IPS-NIHi7 (cell line): Measurements from ENCODE around the gene M1AP.
A peak's percentile ranks its signal among the peaks of the same experiment; 100 is the strongest.

Source experiments
- DNase-seq: peaks from one replicate; pipeline ENCODE4 v3.0.0; 2012; ENCODE audit warnings: mixed read lengths; ENCODE audit errors: extremely low spot score

M1AP gene, protein sequence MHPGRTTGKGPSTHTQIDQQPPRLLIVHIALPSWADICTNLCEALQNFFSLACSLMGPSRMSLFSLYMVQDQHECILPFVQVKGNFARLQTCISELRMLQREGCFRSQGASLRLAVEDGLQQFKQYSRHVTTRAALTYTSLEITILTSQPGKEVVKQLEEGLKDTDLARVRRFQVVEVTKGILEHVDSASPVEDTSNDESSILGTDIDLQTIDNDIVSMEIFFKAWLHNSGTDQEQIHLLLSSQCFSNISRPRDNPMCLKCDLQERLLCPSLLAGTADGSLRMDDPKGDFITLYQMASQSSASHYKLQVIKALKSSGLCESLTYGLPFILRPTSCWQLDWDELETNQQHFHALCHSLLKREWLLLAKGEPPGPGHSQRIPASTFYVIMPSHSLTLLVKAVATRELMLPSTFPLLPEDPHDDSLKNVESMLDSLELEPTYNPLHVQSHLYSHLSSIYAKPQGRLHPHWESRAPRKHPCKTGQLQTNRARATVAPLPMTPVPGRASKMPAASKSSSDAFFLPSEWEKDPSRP

DNA sequence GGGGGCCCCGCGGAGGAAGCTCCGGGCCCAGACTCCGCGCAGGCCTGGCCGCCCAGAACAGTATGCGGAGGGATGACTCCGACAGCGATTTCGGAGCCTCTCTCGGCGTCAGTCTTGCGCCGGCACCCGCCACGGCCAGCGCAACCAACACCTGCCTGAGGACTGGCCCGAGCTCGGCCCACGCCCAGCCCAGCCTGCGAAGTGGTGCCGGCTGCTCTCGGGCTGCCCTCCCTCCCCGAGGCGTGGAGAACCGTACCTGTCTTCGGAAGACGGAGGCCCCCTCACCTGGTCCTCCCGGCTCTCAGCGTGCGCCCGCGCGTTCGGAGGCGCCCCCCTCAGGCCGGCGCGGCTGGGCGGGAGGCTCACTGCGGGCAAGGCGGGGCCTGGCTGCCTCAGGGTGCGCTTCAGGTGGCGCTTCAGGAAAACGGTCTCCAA, at the start of gene M1AP:
M1AP (minus strand) TSS at position 322 of the 435 bp plus-strand sequence. CDS start 8,055 bp downstream, outside the sequence.
- peak; percentile 77 for DNase-seq

- no peak for DNase-seq
Observed at GRCh38 chr2:74696829-74697228, 48.7 kb upstream of the M1AP start.

GRCh38 chr2:74695663-74696062, 47.5 kb upstream of the M1AP start:
- DNase-seq: no peak

GRCh38 chr2:74694281-74694680, 46.2 kb upstream of the M1AP start:
- no peak for DNase-seq

GRCh38 chr2:74693668-74694067, 45.5 kb upstream of the M1AP start:
- no peak for DNase-seq

- DNase-seq: no peak
Observed at GRCh38 chr2:74693213-74693612, 45.1 kb upstream of the M1AP start.

DNA sequence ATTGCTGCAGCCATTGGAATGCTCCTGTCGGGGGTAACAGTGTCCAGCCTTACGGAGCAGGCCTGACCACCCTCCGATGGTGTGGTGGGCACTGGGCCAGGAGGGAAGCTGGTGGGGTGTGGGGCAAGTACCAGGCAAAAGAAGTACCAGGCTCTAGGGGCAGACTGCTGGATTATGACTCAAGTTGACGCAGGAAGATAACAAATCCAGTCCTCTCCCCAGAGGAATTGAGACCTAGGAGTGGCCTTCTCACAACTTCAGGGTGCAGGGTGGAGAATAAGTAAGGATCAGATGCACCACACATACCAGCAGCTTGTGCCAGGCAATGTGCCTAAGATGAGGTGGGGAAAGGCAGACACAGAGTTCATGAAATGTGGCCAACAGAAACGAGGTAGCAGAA, 43.8 kb upstream of the M1AP start:
- DNase-seq: no peak

DNA sequence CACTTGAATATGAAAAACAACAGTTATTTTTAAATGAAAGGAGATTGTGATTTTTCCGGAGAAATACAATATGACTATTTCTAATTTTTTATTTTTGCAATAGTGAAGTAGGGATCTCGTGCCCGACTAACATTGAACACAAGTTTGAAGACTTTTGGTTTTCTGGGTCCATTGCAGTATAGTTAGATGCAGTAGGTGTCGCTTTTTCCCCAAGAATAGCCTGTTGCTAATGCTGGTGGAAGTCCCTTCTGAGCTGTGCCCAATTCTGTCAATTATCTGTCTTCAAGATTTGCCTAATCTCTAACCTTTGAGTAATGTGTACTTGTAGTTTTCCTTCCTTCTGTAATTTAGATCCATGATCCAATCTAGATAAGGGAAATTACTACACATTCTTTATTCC, 42.4 kb upstream of the M1AP start:
- peak; percentile 76 for DNase-seq

DNA sequence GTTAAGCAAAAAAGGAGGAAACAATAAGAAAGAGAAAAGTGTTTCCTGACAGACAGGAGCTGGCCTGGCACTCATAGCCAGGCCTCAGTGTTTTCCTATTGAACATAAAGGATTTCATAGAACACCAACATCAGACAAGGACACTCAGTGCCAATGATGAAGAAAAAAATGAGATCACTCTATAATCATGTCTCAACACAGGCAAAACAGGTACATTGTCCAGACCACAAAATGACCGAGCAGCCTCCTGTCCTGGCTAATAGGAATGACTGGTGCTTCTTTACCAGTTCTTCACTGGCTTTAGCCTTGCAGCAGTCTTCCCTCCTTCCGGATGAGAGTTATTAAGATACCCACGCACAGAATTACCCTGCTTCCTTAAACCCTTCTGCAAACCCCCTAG, 41.5 kb upstream of the M1AP start:
- DNase-seq: no peak

GRCh38 chr2:74688881-74689280, 40.8 kb upstream of the M1AP start:
- DNase-seq: no peak

- DNase-seq: no peak
Observed at GRCh38 chr2:74685408-74685807, 37.3 kb upstream of the M1AP start.

DNA sequence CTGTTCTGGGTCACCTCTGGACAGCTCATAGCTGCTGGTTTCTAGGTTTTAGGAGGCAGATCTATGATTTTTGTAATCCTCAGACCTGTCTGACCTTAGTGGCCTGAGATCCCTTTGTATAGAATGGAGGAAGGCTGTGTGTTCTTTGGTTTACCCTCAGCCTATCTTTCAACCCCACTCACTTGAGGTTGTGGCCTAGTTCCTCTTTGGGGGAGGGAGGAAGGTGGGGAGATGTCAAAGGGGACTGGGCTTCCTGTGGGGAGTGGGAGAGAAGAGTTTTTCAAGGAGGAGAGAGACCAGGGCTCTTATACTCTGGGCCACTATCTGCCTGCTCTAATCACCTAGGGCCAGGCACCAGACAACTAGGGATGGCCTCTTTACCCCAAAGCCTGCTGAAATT, 34.4 kb upstream of the M1AP start:
- no peak for DNase-seq

DNA sequence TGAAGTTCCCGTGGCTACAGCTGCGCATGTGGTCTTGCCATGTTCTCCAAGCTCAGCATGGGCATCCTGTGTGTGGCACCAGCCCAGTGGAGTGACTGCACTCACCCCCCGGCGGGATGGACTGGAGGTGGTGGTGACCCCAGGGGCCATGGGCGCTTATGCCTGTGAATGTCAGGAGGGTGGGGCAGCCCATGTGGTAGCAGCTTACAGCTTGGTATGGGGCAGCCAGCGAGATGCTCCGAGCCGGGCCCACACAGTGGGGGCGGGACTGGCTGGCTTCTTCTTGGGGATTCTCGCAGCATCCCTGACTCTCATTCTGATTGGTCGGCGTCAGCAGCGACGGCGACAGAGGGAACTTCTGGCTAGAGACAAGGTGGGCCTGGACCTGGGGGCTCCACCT, 31.5 kb upstream of the M1AP start:
- no peak for DNase-seq

DNA sequence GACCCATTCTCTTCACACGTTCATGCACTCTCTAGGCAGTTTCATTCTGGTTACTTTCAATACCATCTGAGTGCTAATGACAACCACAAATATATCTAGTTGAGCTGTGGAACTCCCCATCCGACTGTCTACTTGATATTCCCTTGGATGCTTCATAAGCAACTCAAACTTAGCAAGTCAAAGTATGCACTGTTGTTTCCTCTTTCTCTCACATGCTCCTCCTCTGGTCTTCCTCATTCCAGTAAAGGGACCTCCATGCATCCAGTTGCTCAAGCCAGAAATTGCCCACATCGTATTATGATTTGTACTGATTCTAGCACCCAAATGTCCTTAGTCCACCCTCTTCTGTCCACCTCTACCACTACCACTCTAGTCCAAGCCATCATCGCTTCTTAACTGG, 28.2 kb upstream of the M1AP start:
- DNase-seq: no peak

GRCh38 chr2:74675090-74675489, 27.0 kb upstream of the M1AP start:
- peak; percentile 49 for DNase-seq

DNA sequence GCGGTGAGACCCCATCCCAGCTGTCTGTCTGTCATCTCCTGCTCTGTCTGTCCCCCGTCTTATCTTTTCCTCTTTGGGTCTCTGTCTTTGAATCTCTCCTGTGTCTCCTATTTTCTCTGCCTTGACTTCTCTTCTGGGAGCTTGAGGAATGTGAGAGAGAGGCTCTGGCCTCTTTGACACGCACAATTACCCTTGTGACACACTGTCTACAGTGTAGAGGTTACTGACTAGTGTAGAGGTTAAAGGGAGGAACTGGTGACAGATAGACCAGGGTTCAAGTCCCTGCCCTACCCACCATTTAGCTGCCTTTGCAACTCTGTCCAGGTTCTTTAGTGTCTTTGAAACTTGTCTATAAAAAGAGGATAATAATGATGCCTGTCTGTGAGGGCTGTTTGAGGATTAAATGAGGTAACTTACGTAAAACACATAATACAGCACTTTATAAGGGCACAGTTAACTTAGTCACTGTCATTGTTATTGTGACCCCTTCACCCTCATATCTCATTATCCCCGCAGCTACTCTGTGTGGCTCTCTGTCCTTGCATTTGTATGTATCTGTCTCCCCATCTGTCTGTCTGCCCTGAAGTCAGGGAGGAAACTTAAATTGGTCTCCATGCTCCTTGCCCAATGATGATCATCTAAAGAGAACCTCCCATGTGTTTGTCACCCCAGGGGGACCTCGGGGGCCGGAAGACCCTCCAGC, 25.8 kb upstream of the M1AP start:
- DNase-seq: no peak

DNA sequence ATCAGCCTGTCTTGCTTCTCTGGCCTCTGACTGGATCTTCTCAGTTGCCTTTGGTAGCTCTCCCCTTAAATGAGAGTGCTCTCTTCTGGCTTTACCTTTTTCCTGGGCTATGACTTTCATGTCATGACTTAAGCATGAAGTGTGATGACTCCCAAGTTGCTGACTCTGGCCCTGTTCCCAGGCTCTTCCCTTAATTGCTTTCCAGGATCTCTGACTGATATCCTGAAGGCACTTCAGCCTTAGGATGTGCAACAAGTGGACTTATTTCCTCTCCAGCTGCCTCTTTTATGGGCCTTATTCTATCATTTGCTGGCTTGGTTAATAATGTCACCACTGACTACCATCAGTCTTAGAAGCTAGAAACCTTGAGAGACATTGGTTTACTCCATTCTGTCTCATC, 23.3 kb upstream of the M1AP start:
- no peak for DNase-seq

GRCh38 chr2:74670263-74670662, 22.1 kb upstream of the M1AP start:
- no peak for DNase-seq

DNA sequence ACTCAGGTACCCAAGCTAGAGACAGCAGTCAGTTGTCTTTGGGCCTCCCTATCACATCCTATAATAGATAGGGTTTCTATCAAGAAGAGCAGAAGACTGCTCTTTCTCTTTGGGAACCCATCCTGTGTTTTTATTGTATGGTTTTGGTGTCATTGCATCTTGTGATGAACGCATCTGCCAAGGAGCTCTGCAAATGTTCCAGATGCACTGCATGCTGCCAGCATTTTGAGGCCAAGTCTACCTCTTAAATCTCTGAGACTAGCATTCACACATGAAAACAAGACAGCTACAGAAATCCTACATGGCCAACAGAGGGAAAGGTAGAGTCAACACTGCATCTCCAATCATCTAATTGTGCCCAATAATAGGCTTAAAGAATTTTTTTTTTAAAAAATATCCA, 20.0 kb upstream of the M1AP start:
- DNase-seq: no peak

GRCh38 chr2:74659462-74659861, 11.3 kb upstream of the M1AP start:
- DNase-seq: no peak

DNA sequence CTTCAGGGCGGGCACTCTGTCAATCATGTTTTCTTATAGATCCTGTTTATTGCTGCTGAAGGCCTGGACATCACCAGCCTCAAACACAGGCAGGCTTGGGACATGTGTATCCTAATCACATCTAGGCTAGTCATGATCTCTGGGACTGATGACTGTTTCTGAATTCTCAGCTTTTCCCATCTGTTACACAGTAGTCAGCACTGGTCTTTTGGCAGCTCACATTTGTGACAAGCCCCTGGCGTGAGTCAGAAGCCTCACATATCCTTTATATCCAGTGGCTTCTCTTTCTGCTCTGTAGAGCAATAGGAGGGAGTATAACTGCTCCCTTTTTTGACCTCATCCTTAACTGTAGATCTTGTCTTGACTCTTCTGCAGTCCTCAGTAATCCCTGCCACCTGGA, 10.4 kb upstream of the M1AP start:
- no peak for DNase-seq

- DNase-seq: no peak
Observed at GRCh38 chr2:74655579-74655978, 7.4 kb upstream of the M1AP start.
